HepG2 (cell line): ENCODE data around the gene CFH. TPM values are rescaled to one million over a fixed set of nuclear protein-coding genes. Genes with fewer than 3 reads are reported as not detected.

ENCODE experiments used
- ATAC-seq: fragments of 200-7000 bp; cut with Tn5 transposase; 3 replicates; pipeline ENCODE4 v1.9.1; 2020; ENCODE audit warnings: mild to moderate bottlenecking, moderate library complexity
- BruUV-seq: library from RNA; stranded (reverse); fragments of 400-500 nt; replicated peaks from 2 replicates; lab custom pipeline; 2021; lab: Mats Ljungman, UMichigan
- CTCF ChIA-PET: fragments of 300-600 bp; formaldehyde crosslinking; extraction: SDS; loops from one replicate; lab custom pipeline; 2021; ENCODE audit warnings: low total read pairs, inconsistent platforms, low intra/inter-chr PET ratio; lab: Yijun Ruan, JAX
- POLR2A ChIA-PET: fragments of 350-600 bp; sonication (Branson Sonifier 250); formaldehyde crosslinking; loops from one replicate; lab custom pipeline; 2020; ENCODE audit warnings: antibody characterized with exemption, inconsistent platforms; lab: Yijun Ruan, JAX
- DNase-seq: peaks from one replicate; pipeline ENCODE4 v3.0.0-alpha.2; 2015; ENCODE audit warnings: low spot score
- FAIRE-seq: peaks from 3 replicates; lab custom pipeline; 2011; peaks lifted over from hg19 to GRCh38; lab: Jason Lieb, UNC
- H2AFZ ChIP-seq: one replicate; pipeline ENCODE4 v1.6.1; 2011; ENCODE audit warnings: low read length, inconsistent platforms
- H3K27ac ChIP-seq: fragments of 300-600 bp; 3 replicates; pipeline ENCODE4 v1.8.0; 2011; ENCODE audit warnings: mixed run types, mild to moderate bottlenecking, mixed read lengths, low read length, inconsistent platforms; ENCODE audit not compliant: insufficient read depth; ENCODE audit errors: extremely low read length
- H3K27me3 ChIP-seq, 2 experiments: fragments of 200-600 bp in 1 of 2; 2 replicates in 1 of 2; 3 replicates in 1 of 2; pipeline versions ENCODE4 v1.6.0 to v1.8.0; 2011; ENCODE audit warnings: low read length in 2 of 2, mild to moderate bottlenecking in 2 of 2, moderate library complexity in 2 of 2, inconsistent platforms in 1 of 2; ENCODE audit not compliant: insufficient read depth in 2 of 2, control insufficient read depth in 1 of 2
- H3K36me3 ChIP-seq, 2 experiments: fragments of 200-600 bp in 1 of 2; replicated peaks in 1 of 2; 2 replicates in 1 of 2; 3 replicates in 1 of 2; pipeline versions ENCODE4 v1.5.1 to v1.8.0; 2011; ENCODE audit warnings: low read length in 2 of 2, inconsistent platforms in 1 of 2; ENCODE audit not compliant: insufficient read depth in 2 of 2, control insufficient read depth in 1 of 2
- H3K4me1 ChIP-seq: 2 replicates; pipeline ENCODE4 v1.5.1; 2012; ENCODE audit warnings: low read length, inconsistent platforms; ENCODE audit not compliant: insufficient read depth
- H3K4me2 ChIP-seq: 2 replicates; pipeline ENCODE4 v1.6.0; 2011; ENCODE audit warnings: low read depth, low read length, inconsistent platforms
- H3K4me3 ChIP-seq, 3 experiments: fragments of 200-600 bp in 1 of 3; sonication (generic), shearing (Covaris generic) in 1 of 3; replicated peaks in 1 of 3; 2 replicates each; pipeline ENCODE4 v1.5.1; 2011 to 2016; ENCODE audit warnings: low read length in 3 of 3, inconsistent platforms in 2 of 3, low read depth in 2 of 3, mild to moderate bottlenecking in 2 of 3, control low read depth in 1 of 3, mixed read lengths in 1 of 3; ENCODE audit not compliant: insufficient read depth in 1 of 3
- H3K79me2 ChIP-seq: one replicate; pipeline ENCODE4 v1.6.1; 2011; ENCODE audit warnings: low read length, inconsistent platforms; ENCODE audit not compliant: insufficient read depth
- H3K9ac ChIP-seq: 2 replicates; pipeline ENCODE4 v1.6.0; 2011; ENCODE audit warnings: mild to moderate bottlenecking, low read depth, low read length, inconsistent platforms; ENCODE audit not compliant: insufficient read depth
- H3K9me3 ChIP-seq: 2 replicates; pipeline ENCODE4 v1.5.1; 2012; ENCODE audit warnings: mild to moderate bottlenecking, low read length
- H4K20me1 ChIP-seq: 2 replicates; pipeline ENCODE4 v1.6.0; 2011; ENCODE audit warnings: inconsistent platforms, mild to moderate bottlenecking, low read length, moderate library complexity; ENCODE audit not compliant: insufficient read depth
- FOSL2 ChIP-seq: sonication (generic); formaldehyde crosslinking; IDR thresholded peaks from 2 replicates; pipeline ENCODE4 v1.4.0; 2020; ENCODE audit warnings: missing genetic modification reagents
- HOXA5 ChIP-seq: sonication (generic); formaldehyde crosslinking; IDR thresholded peaks from 2 replicates; pipeline ENCODE4 v1.4.0; 2020; ENCODE audit warnings: missing genetic modification reagents
- NBN ChIP-seq: fragments of 450-650 bp; conservative IDR thresholded peaks from 2 replicates; pipeline ENCODE4 v1.6.1; 2017
- PRDM15 ChIP-seq: sonication (generic); formaldehyde crosslinking; IDR thresholded peaks from 2 replicates; pipeline ENCODE4 v1.4.0; 2020; ENCODE audit warnings: missing genetic modification reagents
- RFXANK ChIP-seq: IDR thresholded peaks from 2 replicates; pipeline ENCODE4 v1.6.1; 2016
- SKI ChIP-seq: fragments of 450-650 bp; IDR thresholded peaks from one replicate; pipeline ENCODE4 v1.6.1; 2018; ENCODE audit warnings: mild to moderate bottlenecking; ENCODE audit not compliant: partially characterized antibody
- SNAI1 ChIP-seq: sonication (generic); formaldehyde crosslinking; IDR thresholded peaks from 2 replicates; pipeline ENCODE4 v1.5.0; 2020; ENCODE audit warnings: mild to moderate bottlenecking, missing genetic modification reagents, borderline replicate concordance
- SNAPC4 ChIP-seq: sonication (generic); formaldehyde crosslinking; IDR thresholded peaks from 2 replicates; pipeline ENCODE4 v1.4.0; 2020; ENCODE audit warnings: mild to moderate bottlenecking, missing genetic modification reagents
- TEF ChIP-seq: sonication (generic); formaldehyde crosslinking; IDR thresholded peaks from 2 replicates; pipeline ENCODE4 v1.5.0; 2020; ENCODE audit warnings: missing genetic modification reagents
- TFE3 ChIP-seq: IDR thresholded peaks from 2 replicates; pipeline ENCODE4 v1.6.1; 2016
- ZBTB37 ChIP-seq: sonication (generic); formaldehyde crosslinking; IDR thresholded peaks from 2 replicates; pipeline ENCODE4 v1.4.0; 2020; ENCODE audit warnings: mild to moderate bottlenecking, missing genetic modification reagents
- ZNF33B ChIP-seq: sonication (generic); formaldehyde crosslinking; IDR thresholded peaks from 2 replicates; pipeline ENCODE4 v1.5.1; 2020; ENCODE audit warnings: mild to moderate bottlenecking, missing genetic modification reagents
- WGBS: methylation state at CpG from one replicate; pipeline ENCODE4 v1.1.6; 2017; ENCODE audit warnings: low lambda C conversion rate; 5-methylcytosine and 5-hydroxymethylcytosine counted together
- in situ Hi-C: cut with HindIII; loops from 2 replicates; pipeline ENCODE4 v1.10.0; 2017; ENCODE audit warnings: low pct_unique_long_range_greater_than_20kb; ENCODE audit not compliant: extremely low pct_ligation_motif_present
- intact Hi-C: fragments of 100-400 bp; cut with micrococcal nuclease; formaldehyde crosslinking; loops from one replicate; pipeline ENCODE4 v1.10.0; 2022; ENCODE audit not compliant: unreplicated experiment
- polyA plus RNA-seq, 8 experiments: library from polyadenylated mRNA; depleted of rRNA in 3 of 8; stranded (reverse) in 7 of 8; unstranded in 1 of 8; fragments of >200 nt; fragmentation: Illumina TruSeq in 4 of 8; extraction: Trizol in 4 of 8; gene quantifications; 2 replicates each; pipeline versions ENCODE4 v1.2.1 to v1.2.3, GENCODE V29; 2011 to 2016; ENCODE audit warnings: low read depth in 4 of 8, missing spikeins in 1 of 8, mixed read lengths in 1 of 8; ENCODE audit not compliant: insufficient read depth in 1 of 8
- total RNA-seq, 5 experiments: library from RNA; depleted of rRNA; stranded (reverse); fragments of >200 nt; fragmentation: Illumina TruSeq; extraction: Trizol; gene quantifications; 2 replicates each; pipeline ENCODE4 v1.2.3, GENCODE V29; 2016; ENCODE audit warnings: low read depth in 1 of 5

CFH gene
- total and polyA plus RNA-seq, 2 of the 13 experiments (the other 11 are each of a cell fraction or from before 2014, with no cell fraction given): not detected

GRCh38 chr1:196609370-196609737, 42.5 kb upstream of the CFH start:
- no TSS peak for BruUV-seq
- ATAC-seq: peak; percentile 69
- Histone ChIP-seq H3K27me3 (peaks cover 0 to 15% of the 10 kb centered on the region in 2 experiments; a peak in 2 of 5 replicates), H3K9ac (no peak overlapping the region), H4K20me1 (no peaks in the 10 kb centered on the region), H3K9me3 (no peaks in the 10 kb centered on the region), H3K4me2 (peak overlapping the region; percentile 58), H3K4me3 (0 out of 6 replicates have a peak overlapping the region, but pooled peaks of 1 of the 3 experiments have one; percentile 34), H3K79me2 (no peaks in the 10 kb centered on the region), H3K36me3 (no peaks in the 10 kb centered on the region), H2AFZ (no peak overlapping the region)
- ChIA-PET POLR2A (no interaction called here), CTCF (no interaction called here)
- intact Hi-C loops: no loop called here
- 23% methylated on average over 6 of the region's 10 CpGs for WGBS
- DNase-seq: no peak
- no peak for FAIRE-seq
- no peak for TF ChIP-seq NBN
- no peak for TF ChIP-seq SKI
- no peak for TF ChIP-seq ZNF33B (CRISPR knock-in tag)
- TF ChIP-seq TEF (CRISPR knock-in tag): no peak
- no peak for TF ChIP-seq RFXANK
- TF ChIP-seq HOXA5: no peak
- no peak for TF ChIP-seq SNAPC4 (CRISPR knock-in tag)
- no peak for TF ChIP-seq TFE3
- TF ChIP-seq ZBTB37 (CRISPR knock-in tag): no peak
- TF ChIP-seq PRDM15: no peak
- TF ChIP-seq SNAI1 (CRISPR knock-in tag): no peak
- TF ChIP-seq FOSL2 (CRISPR knock-in tag): no peak
- TF ChIP-seq, all 625 proteins: peak for 0
- in situ Hi-C loops: no loop called here
- Histone ChIP-seq H3K4me1 (peaks cover 16% of the 10 kb centered on the region), H3K27ac (no peak overlapping the region)
